ENCODE data around the gene ACTR5. TPM values are rescaled to one million over a fixed set of nuclear protein-coding genes. Genes with fewer than 3 reads are reported as not detected.

Gene ACTR5
- total and polyA plus RNA-seq, 8 donors: 6.2 to 13.6 (median 11.7) TPM

GRCh38 chr20:38745757-38746156, 2.5 kb upstream of the ACTR5 start:
- H3K9me3 ChIP-seq: no peaks in the 10 kb centered on the region
- intact Hi-C loops (cut with DNase I): no loop called here

GRCh38 chr20:38747495-38748096, 664 bp upstream of the ACTR5 start:
- peaks cover 0 to 13% of the 10 kb centered on the region in 2 donors for H3K27me3 ChIP-seq
- peaks cover 0 to 13% of the 10 kb centered on the region in 2 donors for H3K36me3 ChIP-seq
- no peak for TF ChIP-seq CTCF (IDR thresholded peaks at IDR 0.05)
- peak overlapping the region in 1 of 2 donors; percentile 85 for H3K27ac ChIP-seq
- peak overlapping the region; percentile 95 to 96 for H3K4me3 ChIP-seq
- DNase-seq: no peak
- peaks cover 0 to 20% of the 10 kb centered on the region in 2 donors for H3K4me1 ChIP-seq
- intact Hi-C loops (cut with DNase I): no loop called here
- ATAC-seq: no peak
- H3K9me3 ChIP-seq: no peaks in the 10 kb centered on the region

More at GRCh38 chr20:38745757-38746156, 2.5 kb upstream of the ACTR5 start:
- no peak for TF ChIP-seq CTCF (IDR thresholded peaks at IDR 0.05)
- H3K27me3 ChIP-seq: peaks cover 1 to 29% of the 10 kb centered on the region in 2 donors
- H3K27ac ChIP-seq: no peak overlapping the region
- no peak for DNase-seq
- H3K4me1 ChIP-seq: peaks cover 0 to 20% of the 10 kb centered on the region in 2 donors
- H3K4me3 ChIP-seq: no peak overlapping the region
- peaks cover 0 to 4% of the 10 kb centered on the region in 2 donors for H3K36me3 ChIP-seq
- no peak for ATAC-seq

GRCh38 chr20:38748861-38749149, 545 bp downstream of the ACTR5 start:
- TF ChIP-seq CTCF (IDR thresholded peaks at IDR 0.05): no peak
- peak; percentile 75 for ATAC-seq
- intact Hi-C loops (cut with DNase I): no loop called here

GRCh38 chr20:38751360-38751976, 3.2 kb downstream of the ACTR5 start:
- Histone ChIP-seq H3K9me3 (no peaks in the 10 kb centered on the region), H3K4me3 (no peak overlapping the region), H3K36me3 (peaks cover 0 to 44% of the 10 kb centered on the region in 2 donors), H3K4me1 (peaks cover 0 to 20% of the 10 kb centered on the region in 2 donors), H3K27ac (no peak overlapping the region), H3K27me3 (no peaks in the 10 kb centered on the region)
- intact Hi-C loops (cut with DNase I): no loop called here
- TF ChIP-seq CTCF (IDR thresholded peaks at IDR 0.05): peak in 1 of 2 donors; percentile 48
- DNase-seq (peak in 1 of 4 donors; percentile 31), ATAC-seq (no peak)

More at GRCh38 chr20:38748861-38749149, 545 bp downstream of the ACTR5 start:
- Histone ChIP-seq H3K9me3 (no peaks in the 10 kb centered on the region), H3K36me3 (peaks cover 0 to 18% of the 10 kb centered on the region in 2 donors), H3K4me1 (peaks cover 0 to 20% of the 10 kb centered on the region in 2 donors), H3K4me3 (peak overlapping the region; percentile 95 to 96), H3K27ac (peak overlapping the region; percentile 84 to 85), H3K27me3 (peaks cover 0 to under 1% of the 10 kb centered on the region in 2 donors)
- DNase-seq: peak in 1 of 4 donors; percentile 63

- Histone ChIP-seq H3K27me3 (no peaks in the 10 kb centered on the region), H3K36me3 (peaks cover 0 to 50% of the 10 kb centered on the region in 2 donors), H3K4me1 (peaks cover 0 to 23% of the 10 kb centered on the region in 2 donors), H3K9me3 (no peaks in the 10 kb centered on the region), H3K27ac (no peak overlapping the region), H3K4me3 (no peak overlapping the region)
- intact Hi-C loops (cut with DNase I): no loop called here
- no peak for DNase-seq
- TF ChIP-seq CTCF (IDR thresholded peaks at IDR 0.05): no peak
- no peak for ATAC-seq
These were observed 3.8 kb downstream of the ACTR5 start for GRCh38 chr20:38752029-38752428.
